ENCODE results near the gene PPM1K.

Gene PPM1K

GRCh38 chr4:88276952-88277710 lies 7.2 kb downstream of the PPM1K start:
- DNase-seq (ENCODE audit: low read depth in 2 of 2) = no peak

GRCh38 chr4:88275949-88276515 lies 8.3 kb downstream of the PPM1K start:
- DNase-seq (ENCODE audit: low read depth in 2 of 2) = no peak

GRCh38 chr4:88275516-88275915 lies 8.8 kb downstream of the PPM1K start:
- no peak for DNase-seq (ENCODE audit: low read depth in 2 of 2)

- no peak for DNase-seq (ENCODE audit: low read depth in 2 of 2)
Observed at GRCh38 chr4:88268913-88269312, 15.4 kb downstream of the PPM1K start.

- DNase-seq (ENCODE audit: low read depth in 2 of 2) = no peak
Observed at GRCh38 chr4:88264336-88264735, 20.0 kb downstream of the PPM1K start.

- no peak for DNase-seq (ENCODE audit: low read depth in 2 of 2)
Observed at GRCh38 chr4:88257726-88258125, 26.6 kb downstream of the PPM1K start.

GRCh38 chr4:88255111-88255510 lies 29.2 kb downstream of the PPM1K start:
- no peak for DNase-seq (ENCODE audit: low read depth in 2 of 2)

- no peak for DNase-seq (ENCODE audit: low read depth in 2 of 2)
Observed at GRCh38 chr4:88251924-88252323, 32.4 kb downstream of the PPM1K start.

- DNase-seq (ENCODE audit: low read depth in 2 of 2) = no peak
Observed at GRCh38 chr4:88247148-88247547, 37.2 kb downstream of the PPM1K start.

GRCh38 chr4:88246600-88246999 lies 37.8 kb downstream of the PPM1K start:
- no peak for DNase-seq (ENCODE audit: low read depth in 2 of 2)

GRCh38 chr4:88244816-88245579 lies 39.4 kb downstream of the PPM1K start:
- no peak for DNase-seq (ENCODE audit: low read depth in 2 of 2)

GRCh38 chr4:88244056-88244455 lies 40.3 kb downstream of the PPM1K start:
- DNase-seq (ENCODE audit: low read depth in 2 of 2) = no peak

- no peak for DNase-seq (ENCODE audit: low read depth in 2 of 2)
Observed at GRCh38 chr4:88242144-88242543, 42.2 kb downstream of the PPM1K start.

GRCh38 chr4:88240297-88240714 lies 44.1 kb downstream of the PPM1K start:
- no peak for DNase-seq (ENCODE audit: low read depth in 2 of 2)

GRCh38 chr4:88230969-88231771 lies 53.2 kb downstream of the PPM1K start:
- DNase-seq (ENCODE audit: low read depth in 2 of 2) = no peak

- DNase-seq (ENCODE audit: low read depth in 2 of 2) = no peak
Observed at GRCh38 chr4:88230461-88230891, 53.9 kb downstream of the PPM1K start.

- no peak for DNase-seq (ENCODE audit: low read depth in 2 of 2)
Observed at GRCh38 chr4:88227734-88228133, 56.6 kb downstream of the PPM1K start.

GRCh38 chr4:88226143-88226542 lies 58.2 kb downstream of the PPM1K start:
- no peak for DNase-seq (ENCODE audit: low read depth in 2 of 2)

- no peak for DNase-seq (ENCODE audit: low read depth in 2 of 2)
Observed at GRCh38 chr4:88225232-88226105, 58.9 kb downstream of the PPM1K start.

- no peak for DNase-seq (ENCODE audit: low read depth in 2 of 2)
Observed at GRCh38 chr4:88223516-88223915, 60.8 kb downstream of the PPM1K start.

GRCh38 chr4:88219099-88219498 lies 65.3 kb downstream of the PPM1K start:
- no peak for DNase-seq (ENCODE audit: low read depth in 2 of 2)
